GM21576 (cell line): ENCODE results near the gene CEACAM7.
"Not testable (repeated sequence)": the region's sequence is repeated elsewhere in the genome, so short reads cannot be mapped to it uniquely, and the experiment has no call there.

Experiments
- ATAC-seq: cut with Tn5 transposase; IDR thresholded peaks from one replicate; pipeline ENCODE4 v1.9.1; 2021; ENCODE audit warnings: mild to moderate bottlenecking, moderate library complexity; ENCODE audit not compliant: unreplicated experiment

CEACAM7 gene

GRCh38 chr19:41688098-41688497 is at the start of gene CEACAM7:
Gene CEACAM7 (minus strand): TSS chr19:41688270. CDS start chr19:41688165, 105 bp downstream.
- no peak for ATAC-seq

- ATAC-seq, result no peak
Measured at GRCh38 chr19:41735071-41735600, 47.1 kb upstream of the CEACAM7 start.

GRCh38 chr19:41734585-41734984 is 46.5 kb upstream of the CEACAM7 start:
- ATAC-seq, result no peak

- ATAC-seq, result no peak
Measured at GRCh38 chr19:41734156-41734555, 46.1 kb upstream of the CEACAM7 start.

GRCh38 chr19:41726493-41726892 is 38.4 kb upstream of the CEACAM7 start:
- no peak for ATAC-seq

- ATAC-seq, result no peak
Measured at GRCh38 chr19:41720103-41720502, 32.0 kb upstream of the CEACAM7 start.

GRCh38 chr19:41718761-41719160 is 30.7 kb upstream of the CEACAM7 start:
- no peak for ATAC-seq

- ATAC-seq, result no peak
Measured at GRCh38 chr19:41714598-41714997, 26.5 kb upstream of the CEACAM7 start.

GRCh38 chr19:41711376-41712261 is 23.5 kb upstream of the CEACAM7 start:
- no peak for ATAC-seq

- no peak for ATAC-seq
Measured at GRCh38 chr19:41709951-41710645, 22.0 kb upstream of the CEACAM7 start.

GRCh38 chr19:41709516-41709915 is 21.4 kb upstream of the CEACAM7 start:
- ATAC-seq, result not testable (repeated sequence)

- ATAC-seq, result no peak
Measured at GRCh38 chr19:41708481-41708880, 20.4 kb upstream of the CEACAM7 start, which contains the start of gene CEACAM5. Gene CEACAM5 (plus strand): TSS chr19:41708626. CDS start chr19:41708732, 106 bp downstream.

- ATAC-seq, result no peak
Measured at GRCh38 chr19:41707871-41708371, 19.9 kb upstream of the CEACAM7 start.

- ATAC-seq, result no peak
Measured at GRCh38 chr19:41707502-41707812, 19.4 kb upstream of the CEACAM7 start.

GRCh38 chr19:41706741-41707501 is 18.9 kb upstream of the CEACAM7 start:
- ATAC-seq, result no peak

GRCh38 chr19:41705393-41706174 is 17.5 kb upstream of the CEACAM7 start:
- ATAC-seq, result no peak

- no peak for ATAC-seq
Measured at GRCh38 chr19:41703602-41704293, 15.7 kb upstream of the CEACAM7 start.

GRCh38 chr19:41702171-41702651 is 14.1 kb upstream of the CEACAM7 start:
- no peak for ATAC-seq

GRCh38 chr19:41701401-41702075 is 13.5 kb upstream of the CEACAM7 start:
- no peak for ATAC-seq
